Endothelial cell of umbilical vein (primary cell): ENCODE results near the gene NR6A1. TPM values are rescaled to one million over a fixed set of nuclear protein-coding genes. Genes with fewer than 3 reads are reported as not detected.

Experiments
- BruUV-seq: library from RNA; stranded (reverse); fragments of 400-500 nt; replicated peaks from 2 replicates; lab custom pipeline; 2021; lab: Mats Ljungman, UMichigan
- CTCF ChIA-PET: fragments of 300-600, 350-600 bp; sonication (Branson Sonifier 250); formaldehyde crosslinking; loops from one replicate; lab custom pipeline; 2021; ENCODE audit warnings: antibody characterized with exemption, inconsistent platforms; lab: Charles Lee
- POLR2A ChIA-PET: fragments of 300-600, 350-600 bp; sonication (Branson Sonifier 250); formaldehyde crosslinking; loops from one replicate; lab custom pipeline; 2021; ENCODE audit warnings: antibody characterized with exemption, inconsistent platforms; lab: Charles Lee
- DNase-seq: peaks from one replicate; pipeline ENCODE4 v3.0.0-alpha.2; 2011; ENCODE audit warnings: low read depth, low spot score
- FAIRE-seq: peaks from 2 replicates; lab custom pipeline; 2011; peaks lifted over from hg19 to GRCh38; lab: Jason Lieb, UNC
- H2AFZ ChIP-seq: 2 replicates; pipeline ENCODE4 v1.6.0; 2012; ENCODE audit warnings: low read depth, low read length, control low read depth, inconsistent platforms
- H3K27ac ChIP-seq: 2 replicates; pipeline ENCODE4 v1.5.1; 2011; ENCODE audit warnings: low read depth, mild to moderate bottlenecking, control low read depth, low read length, moderate library complexity; ENCODE audit not compliant: insufficient read depth
- H3K27me3 ChIP-seq, 2 experiments: 2 replicates each; pipeline versions ENCODE4 v1.6.0 to v1.6.1; 2011; ENCODE audit warnings: low read length in 2 of 2, mixed read lengths in 1 of 2; ENCODE audit not compliant: control insufficient read depth in 2 of 2, insufficient read depth in 2 of 2
- H3K36me3 ChIP-seq, 2 experiments: 2 replicates in 1 of 2; 3 replicates in 1 of 2; pipeline ENCODE4 v1.5.1; 2011; ENCODE audit warnings: low read length in 2 of 2, mild to moderate bottlenecking in 1 of 2, moderate library complexity in 1 of 2; ENCODE audit not compliant: control insufficient read depth in 2 of 2, insufficient read depth in 2 of 2; ENCODE audit errors: extremely low read depth in 1 of 2
- H3K4me1 ChIP-seq: 3 replicates; pipeline ENCODE4 v1.5.1; 2011; ENCODE audit warnings: mild to moderate bottlenecking, low read length; ENCODE audit not compliant: control insufficient read depth, insufficient read depth; ENCODE audit errors: extremely low read depth
- H3K4me2 ChIP-seq: 2 replicates; pipeline ENCODE4 v1.6.1; 2011; ENCODE audit warnings: low read length, control low read depth, mixed read lengths; ENCODE audit not compliant: insufficient read depth
- H3K4me3 ChIP-seq, 3 experiments: fragments of 200-600 bp in 1 of 3; sonication (generic), shearing (Covaris generic) in 1 of 3; replicated peaks in 1 of 3; 2 replicates each; pipeline ENCODE4 v1.5.1; 2011 to 2016; ENCODE audit warnings: control low read depth in 3 of 3, low read length in 3 of 3, mild to moderate bottlenecking in 2 of 3, inconsistent platforms in 1 of 3, low read depth in 1 of 3, moderate library complexity in 1 of 3; ENCODE audit not compliant: insufficient read depth in 1 of 3
- H3K79me2 ChIP-seq: 2 replicates; pipeline ENCODE4 v1.6.0; 2012; ENCODE audit warnings: low read length, inconsistent platforms; ENCODE audit not compliant: control insufficient read depth, insufficient read depth
- H3K9ac ChIP-seq: replicated peaks from 2 replicates; pipeline ENCODE3; 2011; ENCODE audit warnings: low read length, control low read depth; ENCODE audit not compliant: insufficient read depth; ENCODE audit errors: extremely low read depth
- H3K9me1 ChIP-seq: replicated peaks from 3 replicates; pipeline ENCODE4 v1.6.0; 2011; ENCODE audit warnings: mild to moderate bottlenecking, low read length; ENCODE audit not compliant: control insufficient read depth, insufficient read depth; ENCODE audit errors: extremely low read depth
- H3K9me3 ChIP-seq: replicated peaks from 2 replicates; pipeline ENCODE4 v1.5.1; 2012; ENCODE audit warnings: low read length, inconsistent platforms; ENCODE audit not compliant: control insufficient read depth, insufficient read depth
- H4K20me1 ChIP-seq: replicated peaks from 2 replicates; pipeline ENCODE3; 2011; ENCODE audit warnings: mild to moderate bottlenecking, low read length; ENCODE audit not compliant: control insufficient read depth, insufficient read depth; ENCODE audit errors: extremely low read depth
- FOS ChIP-seq: IDR thresholded peaks from 2 replicates; pipeline ENCODE4 v1.6.1; 2011; ENCODE audit warnings: mild to moderate bottlenecking, low read length, moderate library complexity, borderline replicate concordance; ENCODE audit not compliant: insufficient read depth
- GATA2 ChIP-seq: IDR thresholded peaks from 2 replicates; pipeline ENCODE4 v1.7.0; 2011; ENCODE audit warnings: low read depth, mild to moderate bottlenecking, moderate library complexity, mixed read lengths, low read length; ENCODE audit not compliant: insufficient read length, insufficient read depth
- JUN ChIP-seq: IDR thresholded peaks from 2 replicates; pipeline ENCODE4 v1.6.1; 2011; ENCODE audit warnings: borderline replicate concordance, low read depth; ENCODE audit not compliant: insufficient read length, insufficient read depth
- MYC ChIP-seq: IDR thresholded peaks from one replicate; pipeline ENCODE4 v1.6.1; 2011; ENCODE audit warnings: mild to moderate bottlenecking, low read depth, low read length
- POLR2A ChIP-seq: IDR thresholded peaks from 2 replicates; pipeline ENCODE4 v1.6.1; 2012; ENCODE audit warnings: low read depth, mild to moderate bottlenecking, control low read depth, low read length
- POLR2AphosphoS5 ChIP-seq: IDR thresholded peaks from 2 replicates; pipeline ENCODE4 v1.6.1; 2012; ENCODE audit warnings: low read depth, mild to moderate bottlenecking, control low read depth, low read length, moderate library complexity; ENCODE audit not compliant: insufficient read depth
- dilution Hi-C: fragments of 300-500 bp; cut with MboI; formaldehyde crosslinking; loops from one replicate; pipeline ENCODE4 v1.15.0; 2019; ENCODE audit warnings: low sequenced_read_pairs; ENCODE audit not compliant: extremely low pct_ligation_motif_present
- intact Hi-C: fragments of 100-400 bp; cut with micrococcal nuclease; formaldehyde crosslinking; loops from one replicate; pipeline ENCODE4 v1.10.0; 2022
- polyA plus RNA-seq, 4 experiments: library from polyadenylated mRNA; depleted of rRNA in 3 of 4; stranded (reverse) in 3 of 4; unstranded in 1 of 4; fragments of >200 nt; gene quantifications; 2 replicates each; pipeline versions ENCODE4 v1.2.1 to v1.2.3, GENCODE V29; 2011 to 2012; ENCODE audit warnings: missing spikeins in 1 of 4
- total RNA-seq: library from RNA; stranded (reverse); gene quantifications from 2 replicates; pipeline ENCODE4 v1.2.3, GENCODE V29; 2021
- TF ChIP-seq, protein P1 (sequence below), 2 donors: IDR thresholded peaks; 1 replicate in 1 of 2; 2 replicates in 1 of 2; pipeline ENCODE4 v1.5.1; 2011; ENCODE audit warnings: low read length in 2 of 2, mild to moderate bottlenecking in 2 of 2, moderate library complexity in 2 of 2, control low read depth in 1 of 2, inconsistent platforms in 1 of 2, low read depth in 1 of 2; ENCODE audit not compliant: insufficient read depth in 1 of 2; ENCODE audit errors: extremely low read depth in 1 of 2
- TF ChIP-seq, protein P2 (sequence below): IDR thresholded peaks from 2 replicates; pipeline ENCODE4 v1.6.1; 2011; ENCODE audit not compliant: insufficient read depth, insufficient read length

The NR6A1 gene
- total and polyA plus RNA-seq, 2 donors (not counting 3 experiments of a cell fraction or from before 2014, with no cell fraction given): 0.17 to 1.2 TPM

- H3K4me2 ChIP-seq: no peak overlapping the region
- peaks cover 32% of the 10 kb centered on the region in 2 experiments for H3K27me3 ChIP-seq
- DNase-seq (no peak), FAIRE-seq (no peak)
- no peaks in the 10 kb centered on the region for H3K9me1 ChIP-seq
- H3K27ac ChIP-seq: no peak overlapping the region
- no peak for TF ChIP-seq POLR2AphosphoS5
- no peak for TF ChIP-seq GATA2
- TF ChIP-seq MYC: no peak
- TF ChIP-seq, protein P1, sequence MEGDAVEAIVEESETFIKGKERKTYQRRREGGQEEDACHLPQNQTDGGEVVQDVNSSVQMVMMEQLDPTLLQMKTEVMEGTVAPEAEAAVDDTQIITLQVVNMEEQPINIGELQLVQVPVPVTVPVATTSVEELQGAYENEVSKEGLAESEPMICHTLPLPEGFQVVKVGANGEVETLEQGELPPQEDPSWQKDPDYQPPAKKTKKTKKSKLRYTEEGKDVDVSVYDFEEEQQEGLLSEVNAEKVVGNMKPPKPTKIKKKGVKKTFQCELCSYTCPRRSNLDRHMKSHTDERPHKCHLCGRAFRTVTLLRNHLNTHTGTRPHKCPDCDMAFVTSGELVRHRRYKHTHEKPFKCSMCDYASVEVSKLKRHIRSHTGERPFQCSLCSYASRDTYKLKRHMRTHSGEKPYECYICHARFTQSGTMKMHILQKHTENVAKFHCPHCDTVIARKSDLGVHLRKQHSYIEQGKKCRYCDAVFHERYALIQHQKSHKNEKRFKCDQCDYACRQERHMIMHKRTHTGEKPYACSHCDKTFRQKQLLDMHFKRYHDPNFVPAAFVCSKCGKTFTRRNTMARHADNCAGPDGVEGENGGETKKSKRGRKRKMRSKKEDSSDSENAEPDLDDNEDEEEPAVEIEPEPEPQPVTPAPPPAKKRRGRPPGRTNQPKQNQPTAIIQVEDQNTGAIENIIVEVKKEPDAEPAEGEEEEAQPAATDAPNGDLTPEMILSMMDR (IDR thresholded peaks at IDR 0.05; ENCODE audit: extremely low read depth in 1 of 2, insufficient read depth in 1 of 2, low read depth in 1 of 2, low read length in 2 of 2): no peak
- TF ChIP-seq POLR2A: no peak
- TF ChIP-seq JUN: no peak
- TF ChIP-seq FOS: no peak
- TF ChIP-seq, protein P2, sequence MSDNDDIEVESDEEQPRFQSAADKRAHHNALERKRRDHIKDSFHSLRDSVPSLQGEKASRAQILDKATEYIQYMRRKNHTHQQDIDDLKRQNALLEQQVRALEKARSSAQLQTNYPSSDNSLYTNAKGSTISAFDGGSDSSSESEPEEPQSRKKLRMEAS: no peak
- H3K36me3 ChIP-seq: no peaks in the 10 kb centered on the region
- no peaks in the 10 kb centered on the region for H3K4me1 ChIP-seq
- dilution Hi-C loops: no loop called here
- BruUV-seq: no TSS peak
- H2AFZ ChIP-seq: no peak overlapping the region
- intact Hi-C loops: no loop called here
- POLR2A ChIA-PET: no interaction called here
- no peaks in the 10 kb centered on the region for H4K20me1 ChIP-seq
- CTCF ChIA-PET: interaction anchor here (0.6 to 1.4 kb wide), 2 partner anchors 58 to 1960 kb away, joined by 3 to 5 read pairs; no protein-coding TSS in a partner anchor
- H3K9ac ChIP-seq: no peak overlapping the region
- H3K79me2 ChIP-seq: no peaks in the 10 kb centered on the region
- H3K9me3 ChIP-seq: no peaks in the 10 kb centered on the region
- no peak overlapping the region for H3K4me3 ChIP-seq
These were observed 176.4 kb downstream of the NR6A1 start for GRCh38 chr9:124594673-124595072.
